GM19452 (cell line): ENCODE measurements around the gene ARHGAP27.
"Not testable (repeated sequence)": the region's sequence is repeated elsewhere in the genome, so short reads cannot be mapped to it uniquely, and the experiment has no call there.

Experiments used
- ATAC-seq: cut with Tn5 transposase; IDR thresholded peaks from one replicate; pipeline ENCODE4 v1.9.1; 2021; ENCODE audit not compliant: unreplicated experiment

Gene ARHGAP27

DNA sequence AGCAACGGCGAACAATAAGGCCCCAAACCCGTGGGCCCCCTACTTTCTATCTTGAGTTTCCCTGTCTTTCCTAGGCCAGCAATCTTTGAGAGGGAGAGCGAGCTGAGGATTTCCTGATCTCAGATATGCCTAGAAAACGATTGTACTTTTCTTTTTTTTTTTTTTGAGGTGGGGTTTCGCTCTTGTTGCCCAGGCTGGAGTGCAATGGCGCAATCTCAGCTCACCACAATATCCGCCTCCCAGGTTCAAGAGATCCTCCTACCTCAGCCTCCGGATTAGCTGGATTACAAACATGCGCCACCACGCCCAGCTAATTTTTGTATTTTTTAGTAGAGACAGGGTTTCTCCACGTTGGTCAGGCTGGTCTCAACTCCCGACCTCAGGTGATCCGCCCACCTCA is 15.0 kb upstream of the ARHGAP27 start:
- not testable (repeated sequence) for ATAC-seq

DNA sequence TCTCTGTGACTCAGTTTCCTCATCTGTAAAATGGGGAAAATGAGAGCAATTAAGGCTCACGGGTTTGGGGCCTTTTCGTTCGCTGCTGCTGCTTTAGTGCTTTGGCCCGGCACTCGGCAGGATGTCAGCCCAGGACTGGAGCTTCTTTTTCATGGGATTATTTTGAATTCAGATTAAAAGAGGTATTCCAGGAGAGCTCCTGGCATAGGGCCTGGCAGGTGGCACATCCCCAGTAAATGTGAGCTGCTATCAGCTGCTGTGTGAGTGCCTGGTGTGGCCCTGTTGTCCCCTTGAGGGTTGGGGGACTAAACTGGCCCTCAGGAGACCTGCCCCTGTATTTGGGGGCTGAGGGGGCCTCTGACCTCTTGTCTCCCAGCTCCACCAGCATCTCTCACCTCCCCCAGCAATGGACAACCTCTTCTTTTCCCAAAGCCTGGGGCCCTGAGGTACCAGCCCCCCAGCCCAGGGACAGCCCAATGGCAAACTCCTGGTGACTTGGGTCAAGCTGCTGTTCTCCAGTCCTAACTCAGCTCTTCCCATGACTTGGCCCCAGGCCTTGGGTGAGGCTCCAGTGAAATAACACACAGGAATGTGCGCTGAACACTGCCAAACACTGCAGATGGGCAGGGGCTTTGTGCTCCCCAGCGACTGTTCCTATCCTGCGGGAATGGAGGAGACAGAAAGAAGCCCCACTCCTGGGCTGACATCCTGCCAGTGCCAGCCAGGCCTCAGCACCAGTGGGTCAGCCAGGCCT is 14.4 kb upstream of the ARHGAP27 start:
- not testable (repeated sequence) for ATAC-seq

DNA sequence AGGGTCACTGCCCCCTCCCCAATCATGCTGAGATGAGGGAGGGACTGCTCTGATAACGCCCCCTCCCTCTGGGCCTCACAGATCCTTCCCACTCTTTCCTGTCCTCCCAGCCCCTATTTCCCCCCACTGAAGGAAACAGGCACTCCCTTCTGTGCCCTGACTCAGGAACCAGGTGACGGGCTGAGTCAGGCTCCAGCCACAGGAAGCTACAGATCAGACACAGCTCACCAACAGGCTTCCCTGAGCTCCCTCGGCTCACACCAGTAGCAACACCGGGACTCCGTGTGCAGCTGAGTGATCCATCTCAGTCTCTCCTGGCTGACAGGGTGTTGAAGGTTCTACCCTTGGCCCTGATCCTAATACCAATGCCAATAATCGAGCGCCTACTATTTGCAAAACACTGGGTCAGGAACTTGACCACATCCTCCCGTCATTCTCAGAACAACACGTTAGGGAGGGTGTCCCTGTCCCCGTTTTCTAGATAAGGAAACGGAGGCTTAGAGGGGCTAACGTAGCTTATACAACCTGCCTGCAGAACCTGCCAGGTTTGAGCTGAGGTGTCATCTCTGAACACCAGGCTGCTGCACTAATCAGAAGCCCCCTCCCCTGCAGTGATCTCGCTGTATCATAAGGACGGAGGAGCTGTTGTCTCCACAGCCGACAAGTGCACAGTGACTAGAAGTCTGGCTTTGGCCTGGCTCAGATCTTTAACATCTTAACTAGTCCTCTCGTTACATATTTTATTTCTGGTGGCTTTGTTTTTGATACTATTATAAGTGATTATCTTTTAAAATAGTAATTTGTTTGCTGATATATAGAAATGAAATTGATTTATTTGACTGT is 13.5 kb upstream of the ARHGAP27 start:
- not testable (repeated sequence) for ATAC-seq

DNA sequence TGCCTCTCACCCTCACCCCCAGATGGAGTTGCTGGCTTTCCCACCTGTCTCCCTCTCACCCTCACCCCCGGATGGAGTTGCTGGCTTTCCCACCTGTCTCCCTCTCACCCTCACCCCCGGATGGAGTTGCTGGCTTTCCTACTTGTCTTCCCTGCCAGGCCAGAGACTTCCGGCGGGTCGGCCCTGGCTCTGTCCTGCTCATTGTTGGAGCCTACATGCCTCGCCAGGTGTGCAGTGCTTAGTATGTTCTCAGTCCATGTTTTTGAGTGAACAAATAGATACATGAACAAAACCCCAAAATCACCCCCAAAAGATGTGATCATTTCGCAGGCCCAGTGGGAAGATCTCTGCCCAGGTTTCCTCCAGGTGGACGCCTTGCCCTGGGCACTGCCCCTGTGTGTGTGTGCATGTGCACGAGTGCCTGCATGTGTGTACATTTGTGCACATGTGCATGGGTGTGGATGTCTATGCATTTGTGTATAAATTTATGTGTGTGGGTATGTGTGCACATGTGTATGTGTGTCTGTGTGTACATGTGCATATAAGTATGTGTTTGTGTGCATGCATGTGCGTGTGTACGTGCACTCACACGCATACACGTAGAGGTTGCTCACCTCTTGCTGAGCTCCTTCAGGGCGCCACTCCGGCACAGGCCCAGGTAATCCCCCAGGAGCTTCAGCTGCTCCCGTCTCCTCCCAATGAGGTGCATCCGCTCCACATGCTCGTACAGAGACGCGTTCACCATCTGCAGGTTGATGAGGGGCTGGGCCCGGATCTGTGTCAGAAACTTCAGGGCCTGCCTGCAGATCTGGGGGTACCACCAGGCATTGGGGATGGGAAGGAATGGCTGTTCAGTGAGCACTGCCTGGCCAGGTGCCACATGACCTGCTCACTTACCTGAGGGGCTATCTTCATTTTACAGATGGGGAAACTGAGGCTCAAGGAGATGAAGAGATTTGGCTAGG is 12.5 kb upstream of the ARHGAP27 start:
- ATAC-seq: not testable (repeated sequence)

DNA sequence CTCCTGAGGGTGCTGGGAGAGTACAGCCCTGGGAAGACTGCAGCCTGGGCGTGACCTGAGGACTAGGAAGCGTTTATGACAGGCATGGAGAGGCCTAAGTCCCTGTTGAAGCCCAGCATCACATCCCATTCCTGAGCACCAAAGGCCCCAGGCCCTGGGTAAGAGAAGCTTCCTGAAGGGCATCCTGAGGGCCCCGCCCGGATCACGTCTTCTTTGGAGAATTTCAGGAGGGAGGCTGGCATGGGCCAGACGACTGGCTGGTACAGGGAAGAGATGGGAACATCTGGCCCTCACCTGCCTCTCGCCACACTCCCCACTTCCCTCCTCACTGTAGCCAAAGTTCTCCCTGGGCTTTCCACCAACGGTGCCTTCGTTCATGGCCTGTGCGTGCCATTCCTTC is 11.6 kb upstream of the ARHGAP27 start:
- not testable (repeated sequence) for ATAC-seq

DNA sequence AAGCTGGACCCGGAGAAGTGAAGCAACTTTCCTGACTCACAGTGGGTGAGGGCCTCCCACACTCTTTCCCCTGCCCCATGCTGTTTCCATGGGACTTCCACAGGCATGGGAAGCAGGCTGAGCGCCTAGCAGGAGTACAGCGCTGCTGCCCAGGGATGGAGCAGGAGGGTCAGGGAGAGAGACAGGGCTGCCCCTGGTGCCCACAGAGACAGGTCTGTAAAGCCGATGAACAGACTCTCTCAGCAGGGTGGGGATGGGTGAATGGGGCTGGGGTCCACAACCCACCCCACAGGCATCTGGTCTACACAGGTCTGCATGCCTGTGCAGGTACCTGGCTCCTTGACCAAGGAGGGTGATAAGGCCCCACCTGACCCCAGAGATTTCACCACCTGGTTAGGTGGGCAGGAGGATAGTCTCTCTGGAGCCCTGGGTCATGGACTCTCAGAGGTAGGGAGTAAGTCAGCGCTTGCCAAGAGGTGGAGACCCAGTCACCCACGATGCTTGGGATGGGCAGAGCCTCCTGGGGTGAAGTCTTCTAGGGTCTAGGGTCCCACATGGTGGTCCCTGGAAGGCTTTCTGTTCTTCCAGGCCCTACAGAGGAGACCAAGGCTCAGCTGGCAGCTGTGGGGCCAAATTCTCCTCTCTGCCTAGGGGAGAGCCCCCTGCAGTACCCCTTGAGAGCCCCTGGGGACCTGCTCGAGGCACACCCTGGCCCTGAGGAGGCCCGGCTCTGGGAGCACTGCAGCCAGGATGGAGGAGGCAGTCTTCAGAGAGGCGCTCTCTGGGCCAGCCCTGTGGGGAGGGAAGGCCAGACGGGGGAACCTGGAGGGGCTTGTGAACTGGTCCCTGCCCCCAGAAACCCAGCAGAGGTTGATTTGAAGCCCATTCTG is 10.9 kb upstream of the ARHGAP27 start:
- ATAC-seq: not testable (repeated sequence)

DNA sequence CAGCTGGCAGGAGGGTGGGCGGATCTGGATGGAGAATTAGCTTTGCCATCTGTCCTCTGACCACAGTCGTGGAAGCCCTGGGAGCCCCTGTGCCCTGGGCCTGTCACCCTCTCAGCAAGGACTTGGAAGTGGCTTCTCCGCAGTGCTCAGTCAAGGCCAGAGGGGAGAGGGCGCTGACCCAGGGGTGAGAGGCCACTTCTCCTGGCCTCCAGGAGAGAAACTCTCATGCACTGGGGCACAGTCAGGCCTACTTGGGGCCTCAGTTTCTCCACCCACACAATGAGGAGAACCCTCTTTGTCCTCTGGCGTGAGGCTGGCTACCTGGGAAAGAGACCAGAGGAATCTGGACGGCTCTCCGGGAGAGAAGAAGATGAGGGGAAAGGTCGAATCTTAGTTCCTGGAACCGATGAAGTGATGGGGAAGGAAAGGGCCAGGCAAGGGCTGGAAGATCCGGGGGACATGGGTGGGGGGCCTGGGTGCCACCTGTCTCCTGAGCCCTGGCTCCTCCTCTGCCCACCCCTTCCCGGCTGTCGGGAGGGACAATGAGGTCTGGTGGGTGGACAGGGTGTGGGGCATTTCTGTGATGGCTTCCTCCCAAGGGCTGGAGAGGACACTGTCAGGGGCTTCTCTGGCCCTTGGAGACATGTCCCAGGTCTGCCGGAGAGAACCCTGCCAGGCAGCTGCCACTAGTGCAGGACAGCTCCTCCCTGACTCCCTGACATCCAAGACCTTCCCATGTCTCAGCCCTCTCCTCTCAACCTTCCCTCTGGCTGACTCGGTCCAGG is 9.0 kb upstream of the ARHGAP27 start:
- ATAC-seq: no peak

DNA sequence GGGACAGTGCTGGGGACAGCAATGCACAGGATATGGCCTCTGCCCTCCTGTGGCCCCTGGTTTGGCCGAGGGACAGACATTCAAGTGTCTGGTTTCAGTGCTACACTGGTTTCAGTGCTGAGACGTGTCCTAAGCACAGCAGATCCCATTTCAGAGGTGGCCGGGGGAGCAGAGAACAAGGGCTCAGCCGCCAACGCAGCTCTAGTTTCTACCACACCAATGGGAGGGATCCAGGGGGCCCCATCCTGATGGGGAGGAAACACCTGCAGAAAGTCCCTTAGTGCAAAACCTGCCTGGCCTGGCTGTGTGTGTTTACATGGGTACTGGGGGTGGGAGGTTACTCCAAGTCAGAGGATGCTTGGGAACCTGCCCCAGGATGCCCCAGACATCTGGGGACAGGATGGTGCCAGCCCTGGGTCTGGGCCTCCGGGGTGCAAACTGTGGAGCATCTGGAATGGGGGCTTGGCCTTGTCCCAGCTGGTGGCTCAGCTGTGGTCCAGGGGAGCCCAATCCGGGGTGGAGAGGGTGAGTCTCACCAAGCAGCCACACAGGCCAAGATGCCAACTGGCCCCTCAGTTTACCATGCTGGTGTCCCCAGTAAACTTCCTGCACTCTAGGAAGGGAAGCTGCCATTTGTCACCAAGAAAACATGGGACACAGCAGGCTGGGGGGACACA is 8.3 kb upstream of the ARHGAP27 start:
- ATAC-seq: peak; percentile 64

DNA sequence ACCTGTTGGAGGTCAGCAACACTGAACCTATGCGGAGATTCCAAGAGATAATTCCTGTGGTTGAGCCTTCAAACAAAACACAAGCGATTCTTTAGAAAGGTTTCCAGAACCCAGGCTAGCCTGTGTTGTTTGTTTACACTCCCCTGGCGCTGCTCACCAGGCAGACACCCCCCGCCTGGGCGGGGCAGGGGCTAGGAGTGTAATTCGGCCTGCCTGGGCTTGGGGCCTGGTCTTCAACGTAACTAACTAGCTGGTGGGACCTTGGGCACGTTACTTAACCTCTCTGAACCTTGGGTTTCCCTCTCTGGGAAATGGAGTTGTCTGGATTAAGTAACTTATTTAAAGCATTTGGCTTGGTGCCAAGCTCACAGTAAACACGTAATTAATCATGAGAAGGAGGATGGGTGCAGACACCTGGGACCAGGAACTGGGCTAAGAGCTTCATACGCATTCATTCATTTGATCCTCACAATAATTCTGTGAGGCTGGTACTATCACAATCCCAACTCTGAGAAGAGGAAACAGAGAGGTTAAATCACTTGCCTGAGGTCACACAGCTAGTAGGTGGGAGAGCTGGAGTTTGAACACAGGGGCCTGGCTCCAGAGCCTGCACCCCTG is 7.6 kb upstream of the ARHGAP27 start:
- no peak for ATAC-seq

DNA sequence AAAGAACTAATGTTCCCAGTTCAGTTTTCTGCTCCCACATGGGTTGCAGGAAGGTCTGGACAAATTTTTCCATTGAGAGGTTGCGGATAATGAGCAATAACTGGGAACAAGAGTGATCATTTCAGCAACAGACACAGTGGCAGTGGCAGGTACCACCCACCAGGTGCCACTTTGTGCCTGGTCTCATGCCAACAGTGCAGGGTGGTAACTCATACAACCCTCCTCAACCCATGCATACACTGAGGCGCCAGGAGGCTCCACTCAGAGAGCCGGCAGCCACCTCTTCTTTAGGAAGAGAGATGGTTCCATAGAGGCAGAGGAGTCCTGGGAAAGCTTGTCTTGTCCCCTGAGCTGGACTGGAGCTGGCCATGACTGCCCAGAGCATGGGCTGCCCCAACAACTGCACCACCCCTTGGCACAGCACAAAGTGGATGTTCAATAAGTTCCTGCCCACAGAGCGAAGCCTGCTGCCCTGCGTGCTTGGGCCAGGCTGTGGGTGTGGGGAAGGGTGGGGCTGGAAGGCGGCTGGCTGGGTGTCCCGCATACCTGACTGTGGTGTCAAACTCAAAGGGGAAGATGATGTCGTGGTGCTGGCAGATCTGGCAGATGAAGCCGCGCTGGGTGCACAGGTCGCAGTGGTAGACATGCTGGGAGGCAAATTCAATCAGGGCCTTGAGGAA is 6.4 kb upstream of the ARHGAP27 start:
- ATAC-seq: no peak

DNA sequence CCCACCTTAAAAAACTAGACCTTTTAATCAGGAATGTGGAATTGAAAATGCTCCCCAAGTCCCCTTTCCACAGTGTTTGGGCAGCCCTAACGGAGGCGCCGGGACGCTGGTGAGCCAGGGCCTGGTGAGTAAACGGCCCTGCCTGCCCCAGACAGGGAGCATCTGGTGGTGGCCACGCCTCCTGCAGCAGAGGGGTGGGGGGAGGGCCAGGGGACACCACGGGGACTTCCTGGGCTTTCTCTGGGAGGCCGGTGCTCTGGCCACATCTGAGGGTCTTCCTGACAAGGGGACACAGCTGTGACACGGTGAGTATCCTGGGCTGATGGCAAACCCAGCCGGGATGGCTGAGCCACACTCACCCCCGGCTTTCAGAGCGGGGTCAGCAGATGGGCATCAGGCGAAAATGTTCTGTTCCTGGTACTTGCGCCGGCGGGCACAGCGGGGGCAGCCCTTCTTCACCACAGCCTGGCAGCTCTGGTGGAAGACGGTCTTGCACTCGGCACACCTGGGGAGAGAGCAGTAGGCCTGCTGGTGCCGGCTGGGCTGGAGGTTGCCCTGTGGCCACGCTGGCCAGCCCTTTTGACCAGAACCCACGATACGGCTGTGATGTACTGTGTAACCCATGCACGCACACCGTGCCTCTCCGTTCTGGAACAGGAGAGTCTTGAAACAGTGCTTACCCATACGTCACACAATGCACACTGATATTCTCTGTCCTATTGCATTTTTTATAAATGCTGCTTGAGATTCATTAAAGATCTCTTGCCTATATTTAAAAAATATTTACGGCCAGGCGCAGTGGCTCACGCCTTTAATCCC is 5.0 kb upstream of the ARHGAP27 start:
- no peak for ATAC-seq

DNA sequence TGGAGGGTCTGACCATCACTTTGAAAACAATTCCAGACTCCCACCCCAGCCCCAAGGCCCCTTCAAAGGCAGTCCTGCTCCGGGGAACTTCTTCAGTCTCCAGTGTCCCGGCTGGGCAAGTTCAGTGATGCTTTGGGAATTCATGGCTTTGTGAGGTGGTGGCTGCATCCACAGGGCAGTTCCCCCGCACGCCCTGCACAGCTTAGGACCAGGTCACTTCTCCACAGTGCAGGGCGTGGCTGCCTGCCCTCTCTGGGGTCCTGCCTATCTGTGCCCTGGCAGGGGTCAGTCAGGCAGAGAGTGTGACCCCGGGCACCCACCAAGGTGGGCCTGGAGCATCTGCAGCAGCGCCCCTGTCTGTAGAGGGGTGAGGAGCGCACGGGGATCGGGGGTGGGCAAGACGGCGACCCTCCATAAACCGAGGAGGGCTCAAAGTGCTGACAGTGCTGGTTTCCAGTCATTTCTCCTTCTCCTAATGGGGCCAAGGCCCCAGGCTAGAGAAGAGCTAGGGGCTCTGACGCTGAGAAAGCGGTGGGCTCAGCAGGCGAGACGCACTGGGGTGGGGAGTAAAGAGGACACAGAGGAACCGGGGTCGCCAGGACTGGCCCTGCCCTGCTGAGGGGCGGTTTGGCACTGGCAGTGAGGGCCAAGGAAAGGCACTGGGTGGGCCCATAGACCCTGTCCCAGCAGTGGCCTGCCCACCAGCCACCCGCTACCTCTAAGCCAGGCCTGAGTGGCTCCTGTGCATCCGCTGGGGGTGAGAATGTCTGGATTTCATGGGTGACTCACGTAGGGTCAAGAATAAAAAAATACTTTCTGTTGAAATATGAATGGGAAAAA is 4.2 kb upstream of the ARHGAP27 start:
- no peak for ATAC-seq

DNA sequence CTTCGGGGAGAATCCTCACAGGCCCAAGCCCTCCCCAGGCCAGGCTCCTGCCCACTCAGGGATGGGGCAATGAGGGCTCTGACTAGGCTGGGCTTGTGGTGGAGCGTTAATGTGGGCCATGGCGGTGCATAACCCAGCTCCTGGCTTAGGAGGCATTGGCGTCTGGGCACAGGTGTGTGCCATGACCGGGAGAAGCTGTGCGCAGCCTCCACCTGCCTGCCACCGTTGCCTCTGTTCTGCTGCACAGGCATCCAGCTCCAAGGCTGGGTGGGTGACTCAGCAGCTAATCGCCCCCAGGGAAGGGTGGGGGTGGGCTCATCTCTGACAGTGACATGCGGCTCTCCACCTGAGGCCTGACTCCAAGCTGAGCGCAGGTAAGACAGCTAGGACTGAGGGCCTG is 3.5 kb upstream of the ARHGAP27 start:
- no peak for ATAC-seq

DNA sequence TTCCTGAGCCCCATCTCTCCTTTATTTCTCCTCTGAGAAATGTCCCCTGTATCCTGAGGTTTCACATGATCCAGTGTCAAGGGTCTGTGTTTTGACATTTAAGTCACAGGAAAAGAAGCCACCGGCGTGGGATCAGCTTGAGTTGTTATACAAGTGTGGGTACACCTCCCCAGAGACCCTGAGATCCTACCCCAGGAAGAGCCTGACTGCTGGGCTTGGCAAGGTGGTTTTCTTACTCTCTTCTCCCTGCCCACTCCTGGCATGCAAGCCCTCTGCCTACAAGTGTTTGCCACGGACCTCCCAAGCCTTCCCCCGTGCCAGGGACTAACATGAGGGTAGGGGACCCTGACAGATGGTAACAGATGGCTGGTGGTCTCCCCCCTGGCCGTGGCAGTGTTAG is 2.8 kb upstream of the ARHGAP27 start:
- ATAC-seq: no peak

DNA sequence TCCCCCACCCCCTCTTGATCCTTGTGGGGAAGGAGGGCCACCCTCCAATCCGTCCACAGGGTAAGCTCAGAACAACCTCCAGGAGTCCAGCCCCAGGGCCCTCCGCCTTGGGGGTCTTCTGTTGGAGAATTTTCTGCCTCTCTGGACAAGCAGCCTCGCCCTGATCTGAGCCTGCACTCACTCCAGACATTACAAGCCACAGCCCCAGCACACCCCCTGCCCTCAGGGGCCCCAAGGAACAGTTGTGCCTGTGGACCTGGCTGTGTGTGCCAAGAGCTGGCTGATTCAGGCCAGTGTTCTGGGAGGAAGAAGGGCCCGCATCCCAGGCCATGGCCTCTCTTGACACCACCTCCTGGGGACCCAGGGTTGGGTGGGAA is 477 bp upstream of the ARHGAP27 start:
- ATAC-seq: no peak
